Activated CD8-positive, alpha-beta T cell treated with anti-CD3 and anti-CD28 coated beads, Interleukin-2, amount 10 ng/mL, durations not matched to agents 7 days and 5 days (primary cell): Measurements from ENCODE around the gene FAM83G. TPM values are rescaled to one million over a fixed set of nuclear protein-coding genes. Genes with fewer than 3 reads are reported as not detected.

Experiments used
- ATAC-seq: fragments of 150-1000 bp; cut with Tn5 transposase; one replicate; pipeline ENCODE4 v1.10.0; 2021; ENCODE audit warnings: moderate library complexity
- CTCF ChIA-PET: fragments of 350-600 bp; sonication (Branson Sonifier 250); formaldehyde crosslinking; loops from one replicate; lab custom pipeline; 2021; ENCODE audit warnings: antibody characterized with exemption; lab: Charles Lee
- POLR2A ChIA-PET: fragments of 350-600 bp; sonication (Branson Sonifier 250); formaldehyde crosslinking; loops from one replicate; lab custom pipeline; 2021; ENCODE audit warnings: antibody characterized with exemption; lab: Charles Lee
- DNase-seq: peaks from one replicate; pipeline ENCODE4 v3.0.0-alpha.2; 2020
- H3K27ac Mint-ChIP-seq: one replicate; pipeline ENCODE4 v1.8.0; 2021; ENCODE audit warnings: mild to moderate bottlenecking, mixed read lengths
- H3K27me3 Mint-ChIP-seq: one replicate; pipeline ENCODE4 v1.8.0; 2021; ENCODE audit warnings: low read depth, mixed read lengths
- H3K36me3 Mint-ChIP-seq: one replicate; pipeline ENCODE4 v1.8.0; 2021; ENCODE audit warnings: low read depth, mixed read lengths
- H3K4me1 Mint-ChIP-seq: one replicate; pipeline ENCODE4 v1.8.0; 2021; ENCODE audit warnings: low read depth, mixed read lengths
- H3K4me3 Mint-ChIP-seq: one replicate; pipeline ENCODE4 v1.8.0; 2021; ENCODE audit warnings: mild to moderate bottlenecking, mixed read lengths
- H3K9me3 Mint-ChIP-seq: one replicate; pipeline ENCODE4 v1.8.0; 2022; ENCODE audit warnings: mixed read lengths; ENCODE audit not compliant: insufficient read depth
- total RNA-seq, 2 experiments: library from RNA; stranded (reverse); gene quantifications; one replicate each; pipeline ENCODE4 v1.2.3, GENCODE V29; 2021

Gene FAM83G
- total RNA-seq, 2 experiments from 2014 or later, result 4.0 to 4.5 TPM

DNA sequence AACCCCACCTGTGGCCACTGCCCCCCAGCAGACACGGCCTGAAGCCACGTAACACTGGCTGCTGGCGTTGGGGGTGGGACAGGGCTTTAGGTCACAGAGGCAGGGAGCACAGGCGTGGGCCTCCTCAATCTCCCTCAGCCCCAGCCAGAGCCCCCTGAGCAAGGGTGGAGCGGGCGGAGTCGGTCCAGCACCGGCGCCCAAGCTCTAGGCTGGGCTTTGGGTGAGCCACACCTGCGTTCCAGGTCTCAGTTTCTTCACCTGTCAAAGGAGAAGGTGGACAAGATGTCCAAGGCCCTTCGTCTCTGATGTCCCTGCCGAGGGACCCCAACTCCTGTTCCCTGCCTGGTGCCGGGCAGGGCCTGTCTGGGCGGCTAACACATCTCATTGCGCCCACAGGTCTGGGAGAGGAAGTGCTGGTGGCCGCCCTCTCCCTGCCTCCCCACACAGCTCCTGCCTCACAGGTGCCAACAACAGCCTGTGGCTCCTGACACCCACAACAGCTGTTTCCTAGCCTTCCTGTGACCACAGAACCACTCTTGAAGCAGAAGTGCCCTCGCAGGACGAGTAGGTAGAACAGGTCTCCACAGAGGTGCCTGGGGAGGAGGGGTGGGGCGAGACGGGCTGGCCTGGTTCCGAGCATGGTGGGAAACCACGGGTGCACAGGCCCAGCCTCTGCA is 12.0 kb downstream of the FAM83G start:
- Mint-ChIP-seq H3K9me3 (peaks cover 6% of the 10 kb centered on the region), H3K4me1 (peaks cover 23% of the 10 kb centered on the region), H3K27me3 (no peaks in the 10 kb centered on the region), H3K27ac (peak overlapping the region; percentile 28), H3K36me3 (peaks cover 14% of the 10 kb centered on the region), H3K4me3 (no peak overlapping the region)
- POLR2A ChIA-PET, result no interaction called here
- ATAC-seq (peak; percentile 75), DNase-seq (peak; percentile 68)
- CTCF ChIA-PET, result interaction anchor here (3.2 kb wide), 1 partner anchor 31 kb away, joined by 17 read pairs; no protein-coding TSS in a partner anchor

DNA sequence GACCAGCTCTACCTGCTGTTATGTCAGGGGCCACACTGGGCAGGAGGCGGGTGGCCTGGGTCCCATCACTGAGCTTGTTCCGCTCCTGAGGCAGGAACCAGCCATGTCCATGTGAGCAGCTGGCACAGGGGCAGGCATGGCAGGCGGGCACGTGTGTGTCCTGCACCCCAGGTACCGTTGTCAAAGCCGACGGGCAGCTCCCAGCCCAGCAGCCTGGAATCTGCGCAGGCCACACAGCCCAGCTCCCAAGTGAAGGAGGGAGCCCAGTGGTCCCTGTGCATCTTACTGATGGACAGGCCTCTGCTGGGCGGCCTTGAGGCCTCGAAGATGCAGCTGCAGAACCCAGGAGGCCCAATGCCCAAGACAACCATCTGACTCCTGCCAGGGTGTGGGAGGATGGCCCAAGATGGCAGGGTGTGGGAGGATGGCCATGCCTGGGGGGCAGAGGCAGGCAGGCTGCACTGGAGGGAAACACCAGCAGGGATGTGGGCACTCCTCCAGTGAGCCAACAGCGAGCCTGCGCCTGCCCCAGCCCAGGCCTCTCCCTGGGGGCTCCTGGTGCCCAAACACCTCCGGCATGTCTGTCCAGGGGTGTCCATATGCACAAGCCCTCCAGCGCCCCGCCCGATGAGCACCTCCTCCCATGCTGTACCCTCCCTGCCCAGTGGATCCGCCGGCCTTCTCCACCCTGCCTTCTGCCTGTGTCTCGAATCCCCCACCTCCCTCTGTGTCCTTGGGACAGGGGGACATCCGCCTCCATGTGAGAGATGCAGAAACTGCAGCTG is 12.8 kb downstream of the FAM83G start:
- ChIA-PET POLR2A (interaction anchor here (0.7 kb wide), 1 partner anchor 13 kb away, joined by 3 read pairs; the partner anchor contains the start of gene FAM83G), CTCF (interaction anchor here (3.2 kb wide), 1 partner anchor 30 kb away, joined by 17 read pairs; no protein-coding TSS in a partner anchor)
- Mint-ChIP-seq H3K27ac (no peak overlapping the region), H3K27me3 (no peaks in the 10 kb centered on the region), H3K36me3 (peaks cover 14% of the 10 kb centered on the region), H3K4me1 (peaks cover 31% of the 10 kb centered on the region), H3K4me3 (no peak overlapping the region), H3K9me3 (peaks cover 6% of the 10 kb centered on the region)
- no peak for ATAC-seq
- no peak for DNase-seq

DNA sequence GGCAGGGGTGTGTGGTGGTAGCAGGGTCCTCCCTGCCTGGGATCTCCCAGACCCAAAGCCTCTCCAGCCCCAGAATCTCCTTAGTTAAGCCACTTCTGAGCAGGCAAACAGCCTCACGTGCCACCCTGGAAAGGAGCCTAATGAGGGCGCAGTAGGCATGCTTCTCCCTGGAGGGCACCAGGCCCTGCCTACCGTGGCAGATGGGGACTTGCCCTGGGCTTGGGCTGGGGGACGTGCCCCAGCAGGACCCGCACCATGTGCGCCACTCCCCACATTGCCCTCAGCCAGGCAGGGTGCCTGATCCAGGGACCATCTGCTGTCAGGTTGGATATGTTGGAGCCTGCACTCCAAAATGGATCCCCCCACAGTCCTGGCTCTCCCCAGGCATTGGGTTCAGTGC is 14.2 kb downstream of the FAM83G start:
- H3K4me1 Mint-ChIP-seq, result peaks cover 41% of the 10 kb centered on the region
- ChIA-PET POLR2A (no interaction called here), CTCF (interaction anchor here (1.3 to 3.2 kb wide), 2 partner anchors 11 to 29 kb away, joined by 3 to 17 read pairs; no protein-coding TSS in a partner anchor)
- ATAC-seq (no peak), DNase-seq (no peak)
- no peak overlapping the region for H3K4me3 Mint-ChIP-seq
- H3K27ac Mint-ChIP-seq, result no peak overlapping the region
- no peaks in the 10 kb centered on the region for H3K27me3 Mint-ChIP-seq
- peaks cover 9% of the 10 kb centered on the region for H3K36me3 Mint-ChIP-seq
- peaks cover 6% of the 10 kb centered on the region for H3K9me3 Mint-ChIP-seq

DNA sequence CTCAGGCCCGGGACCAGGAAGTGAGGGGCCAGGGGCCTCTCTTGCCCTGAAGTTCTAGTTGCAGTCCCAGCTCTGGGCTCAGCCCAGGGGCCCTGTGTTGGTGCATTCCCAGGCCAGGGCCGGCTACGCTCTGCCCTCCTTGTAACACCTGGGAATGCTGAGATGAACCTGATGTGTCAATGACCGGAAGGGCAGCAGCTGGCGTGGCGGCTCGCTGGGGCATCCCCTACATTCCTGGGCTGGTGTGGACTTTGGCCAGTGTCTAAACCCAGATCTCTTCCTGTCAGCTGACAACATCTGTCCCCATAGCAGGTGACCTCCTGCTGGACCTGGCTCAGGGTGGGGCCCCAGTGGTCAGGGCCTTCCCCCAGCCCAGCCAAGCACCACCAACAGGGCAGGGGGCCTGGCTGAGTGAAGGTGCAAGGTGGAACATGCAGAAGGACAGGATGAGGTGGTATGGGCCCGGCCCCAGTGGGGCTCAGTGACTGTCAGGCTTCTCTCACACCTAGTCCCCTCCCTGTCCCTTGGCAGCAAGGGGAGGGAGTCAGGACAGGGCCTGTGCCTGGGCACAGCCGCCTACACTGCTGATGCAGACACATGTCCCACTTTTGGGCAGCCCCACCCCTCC is 15.9 kb downstream of the FAM83G start:
- ATAC-seq, result no peak
- POLR2A ChIA-PET, result no interaction called here
- CTCF ChIA-PET, result interaction anchor here (1.2 to 2.0 kb wide), 2 partner anchors 10 to 27 kb away, joined by 3 to 7 read pairs; no protein-coding TSS in a partner anchor
- H3K4me1 Mint-ChIP-seq, result peaks cover 35% of the 10 kb centered on the region
- no peak overlapping the region for H3K4me3 Mint-ChIP-seq
- no peaks in the 10 kb centered on the region for H3K36me3 Mint-ChIP-seq
- no peak for DNase-seq
- H3K27ac Mint-ChIP-seq, result no peak overlapping the region
- no peaks in the 10 kb centered on the region for H3K27me3 Mint-ChIP-seq
- no peaks in the 10 kb centered on the region for H3K9me3 Mint-ChIP-seq

DNA sequence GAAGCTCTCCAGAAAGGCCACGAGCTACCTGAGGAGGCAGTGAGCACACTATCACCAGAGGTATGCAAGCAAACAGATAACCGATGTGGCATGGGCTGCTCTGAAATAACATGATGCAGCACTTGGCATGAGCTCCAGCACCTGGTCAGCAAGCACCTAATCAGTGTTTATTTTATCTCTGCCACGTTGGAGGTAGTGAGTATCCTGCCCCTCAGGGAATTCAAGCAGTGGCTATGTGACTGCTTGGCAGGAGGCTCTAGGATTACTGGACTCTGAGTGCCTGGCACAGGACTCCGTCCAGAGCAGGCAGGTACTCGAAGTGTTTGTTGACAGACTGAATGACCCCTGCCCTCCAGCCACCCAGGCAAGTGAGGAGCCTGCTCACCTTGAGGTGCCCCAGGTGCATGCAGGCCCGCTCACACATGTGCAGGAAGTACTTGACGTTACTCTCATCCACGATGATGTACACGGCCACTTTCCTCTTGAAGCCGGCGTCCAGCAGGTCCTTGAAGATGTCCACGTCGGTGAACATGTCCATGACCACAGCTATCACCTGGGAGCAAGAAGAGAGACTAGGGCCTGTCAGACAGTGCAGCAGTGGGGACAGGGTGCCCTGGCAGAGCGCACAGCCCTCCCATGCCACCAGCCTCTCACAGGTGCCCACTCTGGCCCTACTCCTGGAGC is 16.6 kb downstream of the FAM83G start:
- no peak for DNase-seq
- CTCF ChIA-PET, result interaction anchor here (1.2 to 2.8 kb wide), 3 partner anchors 10 to 27 kb away, joined by 3 to 8 read pairs (median 7); no protein-coding TSS in a partner anchor
- Mint-ChIP-seq H3K9me3 (no peaks in the 10 kb centered on the region), H3K36me3 (no peaks in the 10 kb centered on the region), H3K4me1 (peaks cover 28% of the 10 kb centered on the region), H3K4me3 (no peak overlapping the region), H3K27me3 (no peaks in the 10 kb centered on the region), H3K27ac (no peak overlapping the region)
- POLR2A ChIA-PET, result interaction anchor here (0.6 kb wide), 1 partner anchor 16 kb away, joined by 4 read pairs; the partner anchor contains the start of gene FAM83G
- ATAC-seq, result no peak

DNA sequence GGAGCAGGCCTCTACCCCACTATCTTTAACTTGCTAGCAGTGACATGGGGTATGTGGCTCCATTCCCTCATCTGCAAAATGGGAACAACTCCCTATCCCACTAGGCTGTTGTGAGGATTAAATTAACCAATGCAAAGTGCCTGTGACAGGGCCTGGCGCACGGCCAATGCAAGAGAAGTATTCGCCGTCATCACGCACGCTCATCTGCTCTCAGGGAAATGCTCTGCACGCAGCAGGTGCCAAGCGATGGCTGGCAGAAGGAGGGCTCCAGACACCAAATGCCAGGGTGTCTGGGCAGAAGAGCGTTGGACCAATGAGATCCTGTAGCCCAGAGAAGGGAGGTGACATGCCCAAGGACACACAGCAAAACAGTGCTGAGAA is 17.3 kb downstream of the FAM83G start:
- Mint-ChIP-seq H3K36me3 (no peaks in the 10 kb centered on the region), H3K4me3 (no peak overlapping the region), H3K9me3 (no peaks in the 10 kb centered on the region), H3K4me1 (peaks cover 21% of the 10 kb centered on the region), H3K27ac (no peak overlapping the region), H3K27me3 (no peaks in the 10 kb centered on the region)
- CTCF ChIA-PET, result interaction anchor here (2.0 to 2.8 kb wide), 2 partner anchors 11 to 26 kb away, joined by 7 to 8 read pairs; no protein-coding TSS in a partner anchor
- ATAC-seq (no peak), DNase-seq (no peak)
- POLR2A ChIA-PET, result no interaction called here

DNA sequence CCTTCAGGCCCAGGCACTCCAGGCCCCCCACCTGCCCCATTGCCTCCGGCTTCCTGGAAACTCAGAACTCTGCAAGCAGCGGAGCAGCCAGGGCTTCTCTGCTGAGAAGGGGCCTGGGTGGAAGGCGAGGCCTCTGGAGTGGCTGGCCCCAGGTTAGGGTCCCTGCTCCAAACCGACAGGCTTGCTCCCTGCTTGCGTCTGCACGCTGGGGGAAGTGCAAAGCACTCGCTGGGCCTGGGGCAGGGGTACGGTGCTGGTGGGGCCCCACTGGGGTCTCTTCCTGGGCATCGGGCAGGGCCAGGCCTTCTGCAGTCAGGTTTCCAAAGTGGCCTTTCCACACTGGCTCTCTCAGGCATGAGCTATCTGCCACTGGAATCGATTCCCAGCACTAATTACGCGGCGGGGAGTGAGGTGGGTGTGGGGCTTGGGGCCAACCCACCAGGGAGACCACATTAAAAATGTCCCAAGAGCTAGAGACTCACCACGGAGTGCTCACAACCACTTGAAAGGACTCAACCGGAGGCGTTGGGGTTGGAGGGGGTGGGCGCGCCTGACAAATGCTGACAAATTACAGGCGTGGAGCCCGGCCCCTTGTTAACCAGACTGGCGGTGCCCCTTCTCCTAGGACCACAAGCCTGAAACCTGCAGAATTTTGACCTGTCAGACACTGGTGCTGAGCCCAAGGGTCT is 17.9 kb downstream of the FAM83G start:
- ATAC-seq, result no peak

DNA sequence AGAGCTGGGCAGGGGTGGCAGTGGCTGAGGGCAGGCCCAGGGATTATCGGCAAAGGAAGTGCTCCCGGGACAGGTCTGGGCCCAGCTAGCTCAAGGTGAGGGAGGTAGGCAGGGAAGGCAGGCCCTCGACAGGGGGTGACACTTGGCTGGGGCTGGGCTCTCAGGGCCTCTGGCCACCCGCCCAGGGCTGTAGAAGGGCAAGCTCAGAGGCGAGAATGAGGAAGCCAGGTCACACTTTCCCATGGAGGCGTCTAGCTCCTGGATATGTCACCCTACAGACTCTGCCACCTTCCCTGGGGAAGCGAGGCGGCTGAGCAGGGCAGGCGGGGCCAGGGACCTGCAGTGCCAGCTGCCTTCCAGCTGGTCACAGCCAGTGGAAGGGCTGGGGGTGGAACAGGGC is 19.1 kb downstream of the FAM83G start:
- Mint-ChIP-seq H3K4me3 (no peak overlapping the region), H3K36me3 (no peaks in the 10 kb centered on the region), H3K27me3 (no peaks in the 10 kb centered on the region), H3K9me3 (no peaks in the 10 kb centered on the region), H3K27ac (no peak overlapping the region), H3K4me1 (peaks cover 19% of the 10 kb centered on the region)
- CTCF ChIA-PET, result interaction anchor here (2.8 kb wide), 1 partner anchor 25 kb away, joined by 8 read pairs; no protein-coding TSS in a partner anchor
- POLR2A ChIA-PET, result interaction anchor here (0.7 to 1.1 kb wide), 2 partner anchors 9 to 13 kb away, joined by 3 to 4 read pairs; no protein-coding TSS in a partner anchor
- ATAC-seq (no peak), DNase-seq (no peak)

More for the DNA sequence above, 17.9 kb downstream of the FAM83G start:
- H3K36me3 Mint-ChIP-seq, result no peaks in the 10 kb centered on the region
- peaks cover 19% of the 10 kb centered on the region for H3K4me1 Mint-ChIP-seq
- H3K9me3 Mint-ChIP-seq, result no peaks in the 10 kb centered on the region
- H3K27ac Mint-ChIP-seq, result no peak overlapping the region
- no peaks in the 10 kb centered on the region for H3K27me3 Mint-ChIP-seq
- no peak overlapping the region for H3K4me3 Mint-ChIP-seq
- DNase-seq, result peak; percentile 38
- ChIA-PET POLR2A (no interaction called here), CTCF (interaction anchor here (2.8 kb wide), 1 partner anchor 26 kb away, joined by 8 read pairs; no protein-coding TSS in a partner anchor)

DNA sequence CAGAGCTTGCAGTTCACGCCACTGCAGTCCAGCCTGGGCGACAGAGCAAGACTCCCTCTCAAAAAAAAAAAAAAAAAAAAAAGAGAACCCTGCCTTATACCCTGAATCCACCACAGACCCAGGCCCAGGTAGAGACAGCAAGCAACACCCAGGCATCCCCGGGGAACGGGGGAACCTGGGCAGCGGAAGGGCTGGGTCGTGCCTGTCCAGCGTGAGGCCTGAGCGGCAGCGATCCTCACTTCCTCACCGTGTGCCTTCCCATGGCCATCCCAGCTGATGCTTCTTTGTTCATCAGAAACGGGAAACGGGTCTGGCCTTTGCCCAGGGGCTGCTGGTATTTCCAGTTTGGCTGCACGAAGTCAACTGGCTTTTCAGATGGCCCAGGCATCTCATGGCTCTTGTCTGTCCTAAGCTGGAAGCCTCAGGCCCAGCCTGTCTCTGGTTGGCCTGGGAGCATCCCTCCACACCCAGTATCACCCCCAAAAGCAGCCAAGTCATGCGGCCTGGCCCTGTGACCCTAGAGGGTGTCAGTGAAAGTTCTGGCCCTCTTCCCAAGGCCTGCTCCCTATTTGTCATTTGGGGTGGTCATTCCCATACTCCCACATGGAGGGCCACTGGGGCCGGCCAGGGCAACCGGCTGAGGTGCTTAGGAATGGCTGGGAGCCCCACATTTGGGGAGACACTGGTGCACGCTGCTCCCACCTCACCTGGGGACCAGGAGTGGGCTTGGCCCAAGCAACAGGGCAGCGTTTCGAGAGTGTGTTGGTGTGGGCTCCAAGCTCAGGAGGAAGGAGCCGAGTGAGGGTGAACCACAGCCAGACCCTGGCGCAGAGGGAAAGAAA is 20.1 kb downstream of the FAM83G start:
- no peak overlapping the region for H3K4me3 Mint-ChIP-seq
- no peaks in the 10 kb centered on the region for H3K27me3 Mint-ChIP-seq
- ATAC-seq (no peak), DNase-seq (no peak)
- no peaks in the 10 kb centered on the region for H3K36me3 Mint-ChIP-seq
- POLR2A ChIA-PET, result interaction anchor here (0.7 to 1.1 kb wide), 2 partner anchors 8 to 12 kb away, joined by 3 to 4 read pairs; no protein-coding TSS in a partner anchor
- CTCF ChIA-PET, result interaction anchor here (2.2 to 2.8 kb wide), 2 partner anchors 23 to 24 kb away, joined by 7 to 8 read pairs; no protein-coding TSS in a partner anchor
- no peak overlapping the region for H3K27ac Mint-ChIP-seq
- H3K9me3 Mint-ChIP-seq, result no peaks in the 10 kb centered on the region
- peaks cover 19% of the 10 kb centered on the region for H3K4me1 Mint-ChIP-seq
